ENCODE data around the gene MME.
"Not testable (repeated sequence)": the region's sequence is repeated elsewhere in the genome, so short reads cannot be mapped to it uniquely, and the experiment has no call there.

MME gene

GRCh38 chr3:155193868-155194267 is 113.7 kb downstream of the MME start:
- DNase-seq (ENCODE audit: low spot score), result no peak

DNA sequence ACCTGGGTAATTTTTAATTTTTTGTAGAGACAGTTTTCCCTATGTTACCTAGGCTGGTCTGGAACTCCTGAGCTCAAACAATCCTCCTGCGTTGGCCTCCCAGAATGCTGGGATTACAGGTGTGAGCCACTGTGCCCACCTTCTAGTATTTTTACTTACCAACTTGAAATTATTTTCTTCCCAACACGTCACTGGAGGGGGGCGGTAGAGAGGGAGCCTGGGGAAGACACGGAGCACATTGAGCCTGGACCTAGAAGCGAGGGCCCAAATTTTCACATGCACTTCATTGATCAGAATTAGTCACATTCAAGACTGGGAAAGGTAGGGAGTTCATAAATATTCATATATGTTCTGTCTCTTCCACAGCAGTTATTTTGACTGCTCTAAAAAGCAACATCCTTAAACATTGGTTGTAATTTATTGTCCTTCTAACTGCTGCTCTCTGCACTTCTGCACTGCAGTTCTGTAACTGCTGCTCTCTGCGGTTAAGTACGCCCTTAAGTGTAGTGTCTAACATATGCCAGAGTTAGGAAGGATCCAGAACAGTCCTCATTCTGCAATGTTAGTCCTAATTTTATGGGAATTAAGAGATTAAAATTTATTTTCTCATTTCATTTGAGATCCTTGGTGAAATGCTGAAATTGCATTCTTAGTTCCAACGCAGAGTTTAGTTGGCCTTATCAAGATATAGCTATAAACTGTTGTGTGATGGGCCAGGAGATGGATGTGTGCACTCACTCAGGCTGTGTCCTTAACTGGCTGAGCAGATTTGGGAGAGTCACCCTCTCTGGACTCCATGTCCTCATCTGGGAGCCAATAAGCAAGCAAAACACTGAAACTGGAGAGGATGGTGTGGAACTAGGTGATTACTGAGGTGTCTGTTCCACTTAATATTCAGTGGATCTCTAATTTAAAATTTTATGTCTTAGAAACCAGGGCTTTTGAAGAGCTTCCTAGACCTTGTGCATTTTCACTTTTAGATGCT is 115.1 kb downstream of the MME start:
- no peak for DNase-seq (ENCODE audit: low spot score)

GRCh38 chr3:155196131-155197021 is 116.3 kb downstream of the MME start:
- DNase-seq (ENCODE audit: low spot score), result no peak

DNA sequence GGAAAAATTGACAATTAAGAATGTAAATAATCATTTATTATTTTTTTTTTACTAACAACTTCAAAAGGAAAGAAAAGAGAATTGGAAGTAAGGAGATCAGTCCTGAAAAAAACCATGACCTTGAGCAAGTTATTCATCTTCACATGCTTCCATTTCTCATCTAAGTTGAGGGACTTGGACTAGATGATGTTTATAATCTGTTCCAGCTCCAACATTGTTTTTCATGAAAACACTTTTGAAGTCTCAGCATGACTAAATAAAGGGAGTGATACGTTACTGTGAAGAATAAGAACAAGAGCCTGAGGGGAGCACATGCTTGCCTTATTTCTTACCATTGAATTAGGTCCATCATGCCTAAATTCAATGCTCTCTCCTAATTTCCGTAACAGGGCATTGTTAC is 117.7 kb downstream of the MME start:
- no peak for DNase-seq (ENCODE audit: low spot score)

- no peak for DNase-seq (ENCODE audit: low spot score)
Measured at GRCh38 chr3:155202626-155203025, 122.5 kb downstream of the MME start.

DNA sequence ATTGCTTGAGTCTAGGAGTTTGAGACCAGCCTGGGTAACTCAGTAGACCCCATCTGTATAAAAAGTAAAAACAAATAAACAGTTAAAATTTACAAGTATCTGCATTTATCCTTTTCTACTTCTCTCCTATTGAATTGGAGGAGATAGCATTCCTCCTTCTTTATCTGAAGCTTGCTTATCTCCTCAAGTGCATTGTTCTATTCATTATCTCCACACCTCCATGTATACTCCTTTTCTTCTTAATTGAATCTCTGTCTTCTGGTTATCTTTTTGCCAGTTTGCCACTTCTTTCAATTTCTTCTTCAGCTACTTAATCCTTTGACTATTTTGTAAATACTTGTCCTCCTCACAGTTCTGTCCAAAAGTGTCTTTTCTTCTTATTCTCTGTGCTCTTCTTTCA is 124.7 kb downstream of the MME start:
- no peak for DNase-seq (ENCODE audit: low spot score)

GRCh38 chr3:155208183-155208800 is 128.2 kb downstream of the MME start:
- no peak for DNase-seq (ENCODE audit: low spot score)

DNA sequence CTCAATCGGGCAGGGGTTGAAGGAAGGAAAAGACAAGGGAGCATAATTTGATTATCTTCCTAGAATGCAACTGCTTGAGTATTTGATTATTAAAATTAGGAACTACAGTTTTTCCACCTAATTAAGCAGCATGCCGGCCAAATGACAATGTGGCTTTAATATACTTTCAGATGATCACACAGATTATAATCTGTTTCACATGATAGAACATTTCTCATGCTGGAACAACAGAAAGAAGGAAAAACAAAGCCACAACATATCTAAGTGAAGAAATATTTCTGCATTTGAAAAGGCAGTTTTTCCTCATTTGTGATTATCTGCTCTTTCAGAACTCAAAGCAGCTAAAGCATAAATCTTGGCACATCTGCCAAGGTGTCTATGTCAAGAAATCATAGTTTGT is 130.6 kb downstream of the MME start:
- DNase-seq (ENCODE audit: low spot score), result no peak

DNA sequence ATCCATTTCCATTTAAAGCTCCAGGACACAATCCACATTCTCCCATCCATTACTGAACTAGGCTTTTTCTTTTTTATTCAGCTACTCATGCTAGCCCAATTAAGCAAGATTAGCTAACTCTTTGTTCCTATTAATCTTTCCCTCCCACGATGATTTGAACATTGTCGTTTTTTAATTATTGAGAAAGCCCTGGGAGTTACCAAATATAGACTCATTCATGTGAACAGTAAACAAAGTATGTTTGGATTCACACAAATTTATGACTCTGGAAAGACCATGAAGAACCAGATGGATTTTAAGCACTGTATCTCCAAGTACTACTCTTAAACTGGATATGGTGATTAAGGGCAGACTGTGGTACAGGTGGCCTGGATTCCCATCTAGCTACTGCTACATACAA is 131.1 kb downstream of the MME start:
- DNase-seq (ENCODE audit: low spot score), result no peak

DNA sequence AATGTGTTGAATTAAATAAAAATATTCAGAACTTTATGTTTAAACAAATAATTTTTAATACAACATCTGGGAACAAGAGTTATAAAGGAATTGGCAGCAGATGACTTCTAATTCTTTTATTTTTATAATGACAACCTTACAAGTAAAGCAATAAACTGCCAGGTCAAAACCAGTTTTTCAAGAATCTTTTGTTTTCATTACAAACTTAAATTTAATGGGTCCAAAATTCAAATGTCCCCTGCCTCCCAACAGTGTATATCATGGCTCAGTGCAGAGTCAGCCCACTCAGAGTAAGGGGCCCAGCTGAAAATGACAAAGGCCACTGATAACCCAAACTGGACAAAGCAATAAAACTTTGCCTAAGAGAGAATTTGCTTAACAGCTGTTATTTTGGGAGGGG is 131.8 kb downstream of the MME start:
- no peak for DNase-seq (ENCODE audit: low spot score)

DNA sequence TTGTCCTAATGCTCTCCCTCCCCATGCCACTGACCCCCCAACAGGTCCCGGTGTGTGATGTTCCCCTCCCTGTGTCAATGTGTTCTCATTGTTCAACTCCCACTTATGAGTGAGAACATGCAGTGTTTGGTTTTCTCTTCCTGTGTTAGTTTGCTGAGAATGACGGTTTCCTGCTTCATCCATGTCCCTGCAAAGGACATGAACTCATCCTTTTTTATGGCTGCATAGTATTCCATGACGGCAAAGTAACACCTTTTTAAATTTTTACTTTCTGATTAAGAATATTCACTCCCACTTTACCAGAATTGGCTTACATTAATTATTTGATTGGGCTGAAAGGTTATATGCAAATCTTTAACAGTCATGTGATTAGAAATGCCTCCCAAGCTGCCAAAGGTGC is 135.9 kb downstream of the MME start:
- DNase-seq (ENCODE audit: low spot score), result not testable (repeated sequence)

DNA sequence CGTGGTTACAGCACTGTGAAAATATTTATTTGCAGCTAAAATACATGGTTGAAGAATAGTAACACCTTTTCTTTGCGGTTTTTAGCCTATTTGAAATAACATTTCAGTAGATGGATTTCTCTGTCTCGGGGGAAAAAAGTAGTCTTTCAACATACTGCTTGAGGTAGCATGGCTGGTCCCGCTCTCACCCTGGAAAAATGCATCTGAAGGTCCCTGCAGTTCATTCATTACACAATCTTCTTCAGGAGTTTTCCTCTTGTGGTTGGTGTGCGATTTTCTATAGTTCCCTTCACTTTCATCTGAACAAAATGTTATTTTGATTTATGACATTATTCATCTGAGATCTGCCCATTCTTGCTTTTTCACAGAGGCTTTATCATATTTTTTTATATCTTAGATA is 137.5 kb downstream of the MME start:
- no peak for DNase-seq (ENCODE audit: low spot score)

DNA sequence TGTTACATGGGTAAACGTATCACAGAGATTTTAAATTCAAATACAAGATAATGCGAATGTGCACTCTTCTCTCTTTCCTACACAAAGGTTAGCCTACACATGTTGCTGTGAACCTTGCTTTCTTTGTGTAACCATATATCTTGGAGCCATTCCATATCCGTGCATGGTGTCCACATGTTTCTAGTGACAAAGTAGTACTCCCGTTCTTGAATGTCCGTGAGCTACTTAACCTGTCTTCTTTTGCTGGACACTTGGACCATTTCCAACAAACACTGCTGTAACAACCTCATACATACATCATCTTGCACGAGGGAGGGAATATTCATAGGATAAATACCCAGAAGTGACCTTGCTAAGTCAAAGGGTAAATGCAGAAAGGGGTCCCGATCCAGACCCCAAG is 138.3 kb downstream of the MME start:
- DNase-seq (ENCODE audit: low spot score), result no peak

DNA sequence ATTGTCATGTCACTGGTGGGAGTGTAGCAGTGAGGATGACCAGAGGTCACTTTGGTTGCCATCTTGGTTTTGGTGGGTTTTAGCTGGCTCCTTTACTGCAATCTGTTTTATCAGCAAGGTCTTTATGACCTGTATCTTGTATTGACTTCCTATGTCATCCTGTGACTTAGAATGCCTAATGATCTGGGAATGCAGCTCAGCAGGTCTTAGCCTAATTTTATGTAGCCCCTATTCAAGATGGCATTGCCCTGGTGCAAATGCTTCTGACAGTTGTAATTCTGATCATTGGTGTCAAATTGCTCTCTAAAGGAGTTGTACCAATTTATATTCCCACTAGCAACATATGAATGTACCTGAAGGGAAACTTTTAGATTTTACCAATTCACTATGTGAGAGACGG is 139.0 kb downstream of the MME start:
- DNase-seq (ENCODE audit: low spot score), result no peak

DNA sequence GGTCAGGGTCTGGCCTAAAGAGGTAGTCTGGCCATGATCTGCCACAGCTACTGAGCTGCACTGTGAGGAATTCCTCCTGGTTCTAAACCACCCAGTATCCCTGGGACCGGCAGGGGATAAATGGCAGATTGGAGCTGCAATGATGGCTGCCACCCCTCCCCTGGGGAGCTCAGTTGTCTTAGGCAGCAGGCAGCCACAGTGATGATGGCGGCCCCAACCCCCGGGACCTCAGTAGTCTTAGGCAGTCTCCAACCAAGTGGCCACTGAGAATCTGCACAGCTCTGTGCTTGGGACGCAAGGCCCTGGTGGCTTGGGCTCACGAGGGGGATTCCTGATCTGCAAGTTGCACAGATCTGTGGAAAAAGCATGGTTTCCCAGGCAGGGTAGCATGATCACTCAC is 145.3 kb downstream of the MME start:
- no peak for DNase-seq (ENCODE audit: low spot score)

GRCh38 chr3:155227141-155227540 is 147.0 kb downstream of the MME start:
- DNase-seq (ENCODE audit: low spot score), result no peak

DNA sequence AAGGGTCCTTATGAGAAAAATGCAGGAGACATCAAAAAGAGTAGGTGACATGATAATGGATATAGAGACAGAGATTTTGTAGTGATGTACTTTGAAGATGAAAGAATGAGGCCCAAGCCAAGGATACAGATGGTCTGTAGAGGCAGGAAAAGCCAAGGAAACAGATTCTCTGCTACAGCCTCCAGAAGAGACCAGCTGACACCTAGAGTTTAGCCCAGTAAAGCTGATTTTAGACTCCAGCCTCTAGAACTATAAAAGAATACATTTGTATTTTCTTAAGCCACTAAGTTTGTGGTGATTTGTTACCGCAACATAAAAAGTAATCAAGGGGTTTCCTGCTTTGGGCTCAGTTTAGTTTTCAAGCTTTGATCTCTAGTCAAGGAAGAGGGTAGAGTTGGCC is 148.6 kb downstream of the MME start:
- no peak for DNase-seq (ENCODE audit: low spot score)

DNA sequence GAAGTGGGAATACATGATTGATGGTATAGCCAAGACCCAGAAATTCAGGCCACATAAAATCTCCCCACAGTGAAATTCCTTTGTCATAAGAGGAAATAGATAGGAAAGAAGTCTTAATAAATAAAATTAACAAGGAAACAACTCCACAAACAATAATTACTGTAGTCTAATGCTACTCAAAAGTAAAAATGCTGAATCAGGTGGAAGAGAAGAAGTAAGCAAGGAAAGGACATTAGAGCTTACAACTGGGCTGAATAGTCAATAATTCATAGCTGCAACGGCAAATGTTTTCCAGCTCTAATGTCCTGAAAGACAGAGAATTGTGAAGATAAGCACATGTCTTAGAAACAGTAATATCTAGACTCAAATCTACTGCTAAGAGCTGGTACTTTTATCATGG is 149.0 kb downstream of the MME start:
- no peak for DNase-seq (ENCODE audit: low spot score)

GRCh38 chr3:155230382-155230781 is 150.3 kb downstream of the MME start:
- DNase-seq (ENCODE audit: low spot score), result no peak

DNA sequence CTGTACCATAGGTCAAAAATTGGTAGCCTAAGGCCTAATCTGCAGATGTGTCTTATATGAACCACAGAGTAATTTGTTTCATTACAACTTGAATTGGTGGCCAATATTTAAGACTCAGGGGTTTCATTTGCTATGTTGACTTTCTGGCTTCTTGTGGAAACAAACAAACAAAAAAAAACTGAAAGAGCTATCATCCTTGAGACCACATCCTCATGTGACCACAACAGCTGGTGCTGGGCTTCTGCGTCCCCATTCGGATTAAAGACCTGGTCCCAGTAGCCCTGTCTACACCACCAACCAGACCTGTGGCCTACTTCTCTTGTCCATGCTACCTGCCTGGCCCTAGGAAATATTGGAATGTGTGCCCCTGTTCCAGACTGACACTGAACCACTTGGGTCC is 151.7 kb downstream of the MME start:
- no peak for DNase-seq (ENCODE audit: low spot score)

- DNase-seq (ENCODE audit: low spot score), result no peak
Measured at GRCh38 chr3:155232605-155233004, 152.5 kb downstream of the MME start.

DNA sequence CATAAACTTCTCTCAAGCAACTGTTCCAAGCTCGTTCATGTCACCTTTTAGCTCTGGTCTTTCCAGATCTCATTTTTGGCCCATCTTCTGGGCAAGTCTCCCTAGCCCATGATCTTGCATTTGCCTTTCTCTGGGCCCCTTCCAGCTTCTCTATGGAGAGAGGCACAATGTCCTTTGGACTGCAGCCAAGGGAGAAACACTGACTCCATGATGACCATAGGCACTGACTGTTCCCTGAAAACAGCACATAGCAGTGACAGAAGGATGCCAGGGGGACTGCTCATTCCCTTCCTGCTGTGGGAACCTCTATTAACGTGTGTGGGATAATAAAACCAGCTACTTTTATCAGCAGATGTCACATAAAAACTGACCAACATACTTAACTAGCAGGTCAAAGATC is 153.1 kb downstream of the MME start:
- no peak for DNase-seq (ENCODE audit: low spot score)

Data from COLO829 (cell line).